ENCODE data around the gene KDM4E.
"Not testable (repeated sequence)": the region's sequence is repeated elsewhere in the genome, so short reads cannot be mapped to it uniquely, and the experiment has no call there.

Gene KDM4E

DNA sequence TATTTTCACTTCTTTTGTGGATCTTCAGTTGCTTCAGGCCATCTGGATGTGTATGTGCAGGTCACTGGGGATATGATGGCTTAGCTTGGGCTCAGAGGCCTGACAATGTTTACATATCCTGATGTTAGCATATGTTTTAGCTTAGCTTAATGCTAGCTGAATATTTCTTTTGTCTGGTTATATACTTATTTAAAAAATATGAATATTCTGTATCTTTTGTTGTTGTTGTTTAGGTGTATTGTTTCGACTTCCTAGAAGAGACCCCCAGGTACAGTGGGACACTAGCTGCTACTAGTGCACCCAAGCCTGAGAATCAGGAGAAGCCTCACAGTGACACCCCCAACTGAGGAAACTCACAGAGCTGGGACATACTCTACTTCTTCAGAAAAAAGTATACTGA lies at the start of gene KDM4E:
TSS of gene KDM4E (plus strand) at position 301 of the 400 bp plus-strand sequence. CDS start 300 bp downstream, outside the sequence.
- no peak for DNase-seq (ENCODE audit: low read depth in 1 of 2, low spot score in 1 of 2)

DNA sequence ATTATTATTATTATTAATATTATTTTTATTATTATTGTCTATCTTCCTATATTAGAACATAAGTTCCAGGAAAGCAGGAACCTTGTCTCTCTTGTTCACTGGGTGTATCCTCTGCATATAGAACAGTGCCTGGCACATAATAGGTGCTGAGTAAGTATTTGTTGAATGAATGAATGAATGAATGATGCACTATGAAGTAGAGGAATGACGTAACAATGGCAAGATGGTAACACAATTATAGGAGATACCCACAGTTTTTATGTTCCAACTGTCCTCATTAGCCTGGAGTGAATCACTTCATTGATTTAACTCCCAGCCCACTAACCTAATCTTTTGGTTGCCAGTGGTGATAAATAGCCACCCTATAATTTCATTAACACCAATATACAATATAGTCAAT lies 49.5 kb upstream of the KDM4E start:
- DNase-seq (ENCODE audit: low read depth in 1 of 2, low spot score in 1 of 2) = no peak

DNA sequence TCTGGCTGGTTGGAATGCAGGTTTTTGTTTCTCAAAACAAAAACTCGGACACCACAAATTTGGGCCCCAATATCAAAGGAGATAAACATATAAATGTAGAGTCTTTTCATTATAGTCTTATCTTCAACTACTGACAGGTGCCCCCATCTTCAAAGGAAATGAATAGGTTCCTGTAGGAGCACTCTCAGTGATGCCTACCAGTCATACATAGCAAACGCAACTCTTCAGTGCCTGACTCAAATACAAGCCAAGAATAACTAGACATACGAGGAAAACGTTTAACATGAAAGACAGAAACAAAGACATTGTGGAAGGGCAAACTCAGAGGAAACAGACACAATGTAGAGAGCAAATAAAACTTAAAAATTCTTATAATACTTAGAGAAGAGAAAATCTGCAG lies 37.7 kb upstream of the KDM4E start:
- DNase-seq (ENCODE audit: low read depth in 1 of 2, low spot score in 1 of 2) = no peak

DNA sequence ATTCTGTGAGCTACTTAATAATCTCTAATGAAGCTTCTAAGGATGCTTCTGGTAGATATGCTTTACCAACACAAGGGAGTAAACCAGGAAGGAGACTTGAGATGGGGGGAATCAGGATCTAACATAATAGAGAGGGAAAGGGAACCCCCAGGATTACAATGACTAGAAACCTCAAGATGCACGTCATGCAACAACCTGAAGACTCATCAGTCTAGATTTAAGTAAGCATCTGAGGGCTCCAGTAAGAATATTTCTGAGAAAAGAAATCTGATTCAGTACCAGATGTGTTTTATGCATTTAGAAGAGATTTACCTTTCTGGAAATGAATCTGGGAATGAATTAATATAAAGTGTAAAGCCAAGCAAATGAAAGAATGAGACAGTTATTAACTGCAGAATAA lies 36.3 kb upstream of the KDM4E start:
- no peak for DNase-seq (ENCODE audit: low read depth in 1 of 2, low spot score in 1 of 2)

DNA sequence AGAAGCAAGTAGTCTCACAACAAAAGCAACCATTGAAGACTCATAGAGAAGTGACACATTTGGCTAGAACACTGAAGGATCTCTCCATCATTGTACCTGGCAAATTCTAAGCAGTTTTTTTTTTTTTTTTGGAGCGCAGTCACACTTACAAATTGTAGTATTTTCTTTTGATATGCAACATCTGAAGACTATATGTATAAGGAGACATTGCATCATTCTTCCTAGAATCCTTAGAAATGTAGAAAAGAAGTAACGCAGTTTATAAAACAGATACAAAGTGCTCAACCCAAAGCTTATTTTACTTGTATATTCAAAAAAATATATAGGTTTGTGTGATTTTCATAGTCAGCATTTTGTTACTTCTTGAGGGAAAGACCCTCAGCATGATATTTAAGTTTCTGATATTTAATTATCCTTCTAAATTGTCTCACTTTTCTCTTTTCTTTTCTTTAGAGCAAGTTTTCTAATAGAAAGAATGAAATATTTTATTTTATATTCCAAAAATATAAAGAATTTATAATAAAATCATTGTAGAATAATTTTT lies 31.6 kb upstream of the KDM4E start:
- DNase-seq (ENCODE audit: low read depth in 1 of 2, low spot score in 1 of 2) = no peak

DNA sequence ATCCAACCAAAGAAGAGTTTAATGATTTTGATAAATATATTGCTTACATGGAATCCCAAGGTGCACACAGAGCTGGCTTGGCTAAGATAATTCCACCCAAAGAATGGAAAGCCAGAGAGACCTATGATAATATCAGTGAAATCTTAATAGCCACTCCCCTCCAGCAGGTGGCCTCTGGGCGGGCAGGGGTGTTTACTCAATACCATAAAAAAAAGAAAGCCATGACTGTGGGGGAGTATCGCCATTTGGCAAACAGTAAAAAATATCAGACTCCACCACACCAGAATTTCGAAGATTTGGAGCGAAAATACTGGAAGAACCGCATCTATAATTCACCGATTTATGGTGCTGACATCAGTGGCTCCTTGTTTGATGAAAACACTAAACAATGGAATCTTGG lies 27.6 kb upstream of the KDM4E start:
- no peak for DNase-seq (ENCODE audit: low read depth in 1 of 2, low spot score in 1 of 2)

DNA sequence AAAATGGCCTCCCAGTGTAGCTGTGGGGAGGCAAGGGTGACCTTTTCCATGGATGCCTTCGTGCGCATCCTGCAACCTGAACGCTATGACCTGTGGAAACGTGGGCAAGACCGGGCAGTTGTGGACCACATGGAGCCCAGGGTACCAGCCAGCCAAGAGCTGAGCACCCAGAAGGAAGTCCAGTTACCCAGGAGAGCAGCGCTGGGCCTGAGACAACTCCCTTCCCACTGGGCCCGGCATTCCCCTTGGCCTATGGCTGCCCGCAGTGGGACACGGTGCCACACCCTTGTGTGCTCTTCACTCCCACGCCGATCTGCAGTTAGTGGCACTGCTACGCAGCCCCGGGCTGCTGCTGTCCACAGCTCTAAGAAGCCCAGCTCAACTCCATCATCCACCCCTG lies 26.8 kb upstream of the KDM4E start:
- DNase-seq (ENCODE audit: low read depth in 1 of 2, low spot score in 1 of 2) = no peak

DNA sequence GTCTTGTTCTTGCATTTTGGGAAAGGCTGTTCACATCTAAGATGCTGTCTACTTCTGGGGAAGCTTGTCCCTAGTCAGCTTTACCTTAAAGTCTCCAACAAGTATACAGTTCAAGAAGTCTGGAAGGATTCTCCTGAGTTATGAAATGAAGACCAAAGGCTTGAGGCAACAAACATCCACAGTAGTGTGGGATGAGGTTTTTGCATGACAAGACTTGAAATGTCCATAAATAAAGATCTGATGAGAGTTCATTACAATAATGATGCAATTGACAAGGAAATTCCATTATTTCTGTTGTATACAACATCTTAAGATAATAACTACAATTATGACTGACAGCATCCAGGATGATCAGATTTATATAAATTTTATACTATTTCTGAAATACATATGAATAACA lies 21.3 kb upstream of the KDM4E start:
- DNase-seq (ENCODE audit: low read depth in 1 of 2, low spot score in 1 of 2) = no peak

DNA sequence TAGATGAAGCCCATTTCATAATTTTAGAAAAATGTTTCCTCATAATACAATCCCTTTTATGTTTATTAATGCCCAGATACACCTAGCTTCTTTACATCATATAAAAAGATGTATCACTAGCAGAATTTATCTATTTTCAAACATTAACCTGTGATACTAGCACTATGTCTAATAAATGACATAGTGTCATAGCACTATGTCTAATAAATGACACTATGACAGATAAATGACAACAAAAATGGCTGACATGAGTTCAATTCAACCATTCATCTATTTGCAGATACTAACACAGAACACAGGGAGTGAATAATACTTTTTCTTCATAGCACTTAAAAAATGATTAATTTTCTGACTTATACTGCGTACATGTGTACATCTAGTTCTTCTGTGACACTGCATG lies 19.4 kb upstream of the KDM4E start:
- no peak for DNase-seq (ENCODE audit: low read depth in 1 of 2, low spot score in 1 of 2)

DNA sequence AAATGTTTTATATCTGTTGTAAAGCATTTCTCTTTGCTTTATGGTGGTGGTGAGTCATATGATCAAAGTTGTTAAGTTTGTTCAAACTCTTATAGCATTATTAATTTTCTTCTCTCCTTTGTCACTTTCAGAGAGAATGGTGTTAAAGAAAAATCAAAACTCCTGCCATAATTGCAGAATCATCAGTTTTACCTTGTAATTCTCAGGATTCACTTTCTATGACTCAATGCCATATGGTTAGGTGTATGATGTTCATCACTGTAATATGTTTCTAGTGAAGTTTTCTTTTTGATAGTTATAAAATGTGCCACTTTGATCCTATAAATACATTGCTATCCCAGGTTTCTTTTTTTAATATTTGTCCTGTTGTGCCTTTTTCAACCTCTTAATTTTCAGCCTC lies 13.7 kb upstream of the KDM4E start:
- DNase-seq (ENCODE audit: low read depth in 1 of 2, low spot score in 1 of 2) = no peak

DNA sequence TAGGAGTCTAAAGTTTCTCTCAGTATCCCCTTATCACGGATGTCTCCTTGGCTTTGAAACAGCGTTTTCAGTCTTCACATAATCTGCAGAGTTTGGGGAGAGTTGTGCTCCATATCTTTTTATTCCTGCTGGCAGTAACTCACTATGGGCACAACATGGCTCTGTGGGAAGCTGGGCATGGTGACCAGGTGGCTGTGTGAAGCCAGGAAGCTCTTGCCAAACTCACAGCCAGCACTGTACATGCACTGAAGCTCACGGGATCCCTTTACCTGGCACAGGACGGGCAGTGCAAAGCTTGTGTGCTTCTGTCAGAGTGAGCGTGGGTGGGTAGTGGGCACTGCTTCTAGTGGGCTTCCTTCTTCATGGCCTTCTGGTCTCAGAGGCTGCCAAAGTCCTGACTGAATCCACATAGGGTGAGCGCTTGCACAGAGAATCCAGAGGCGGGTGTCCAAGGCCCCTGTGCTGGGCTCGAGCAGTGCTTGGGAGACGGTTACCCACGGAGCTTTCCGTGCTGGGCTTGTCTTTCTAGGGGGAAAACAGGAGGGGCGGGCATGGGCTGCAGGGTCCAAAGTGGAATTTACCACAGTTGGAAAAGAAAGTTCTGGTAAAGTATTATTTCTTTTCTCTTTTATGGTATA lies 10.8 kb upstream of the KDM4E start:
- no peak for DNase-seq (ENCODE audit: low read depth in 1 of 2, low spot score in 1 of 2)

DNA sequence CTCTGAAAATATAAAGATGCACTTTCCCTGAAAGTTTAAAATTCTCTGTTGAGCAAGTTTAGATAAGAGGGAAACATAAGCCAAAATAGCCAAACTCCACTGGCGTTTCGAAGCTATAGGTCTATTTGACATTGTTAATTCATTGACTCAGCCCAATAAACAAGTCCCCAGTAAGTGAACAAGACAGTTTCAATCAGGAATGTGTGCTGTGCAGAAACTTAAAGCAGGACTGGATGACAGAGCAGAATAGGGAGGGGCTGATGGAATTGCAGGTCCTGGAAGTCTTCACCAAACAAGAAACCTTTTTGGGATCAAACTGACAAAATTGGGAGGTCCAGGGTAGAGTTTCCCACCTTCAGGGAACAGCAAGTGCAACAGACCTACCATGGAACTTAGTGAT lies 8.9 kb upstream of the KDM4E start:
- DNase-seq (ENCODE audit: low read depth in 1 of 2, low spot score in 1 of 2) = no peak

DNA sequence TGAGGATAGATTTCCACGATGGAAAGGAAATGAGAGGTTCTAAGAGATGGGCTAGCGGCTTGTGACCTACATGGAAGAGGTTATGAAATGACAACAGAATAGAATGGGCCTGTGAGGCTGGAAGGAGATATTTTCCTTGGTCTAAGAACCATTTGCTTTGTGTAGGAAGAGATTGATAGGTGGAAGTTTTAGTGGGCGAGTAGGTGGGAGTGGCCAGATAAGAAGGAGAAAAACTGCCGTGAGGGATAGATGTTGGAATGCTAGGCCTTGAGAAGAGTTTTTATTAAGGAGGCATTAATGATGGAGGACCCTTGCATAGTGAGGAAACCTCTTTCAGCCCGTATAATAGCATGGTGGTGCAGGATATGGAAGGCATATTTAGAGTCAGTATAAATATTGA lies 3.6 kb upstream of the KDM4E start:
- DNase-seq (ENCODE audit: low read depth in 1 of 2, low spot score in 1 of 2) = not testable (repeated sequence)

DNA sequence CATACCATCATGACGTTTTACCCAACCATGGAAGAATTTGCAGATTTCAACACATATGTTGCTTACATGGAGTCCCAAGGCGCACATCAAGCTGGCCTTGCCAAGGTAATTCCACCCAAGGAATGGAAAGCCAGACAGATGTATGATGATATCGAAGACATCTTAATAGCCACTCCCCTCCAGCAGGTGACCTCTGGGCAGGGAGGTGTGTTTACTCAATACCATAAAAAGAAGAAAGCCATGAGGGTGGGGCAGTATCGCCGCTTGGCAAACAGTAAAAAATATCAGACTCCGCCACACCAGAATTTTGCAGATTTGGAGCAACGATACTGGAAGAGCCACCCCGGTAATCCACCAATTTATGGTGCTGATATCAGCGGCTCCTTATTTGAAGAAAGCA lies 536 bp downstream of the KDM4E start:
- DNase-seq (ENCODE audit: low read depth in 1 of 2, low spot score in 1 of 2) = not testable (repeated sequence)

DNA sequence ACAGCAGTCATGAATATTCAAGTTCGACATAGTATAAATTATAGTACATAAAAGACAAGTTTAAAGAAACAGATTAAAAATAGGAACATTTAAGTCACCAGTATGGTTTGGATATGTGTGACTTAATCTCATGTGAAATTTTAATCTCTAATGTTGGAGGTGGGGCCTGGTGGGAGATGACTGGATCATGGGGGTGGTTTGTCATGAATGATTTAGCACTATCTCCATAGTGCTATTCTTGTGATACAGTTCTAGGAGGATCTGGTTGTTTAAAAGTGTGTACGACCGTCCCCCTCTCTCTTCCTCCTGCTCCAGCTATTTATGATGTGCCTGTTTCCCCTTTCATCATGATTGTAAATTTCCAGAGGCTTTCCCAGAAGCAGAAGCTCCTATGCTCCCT lies 3.3 kb downstream of the KDM4E start:
- no peak for DNase-seq (ENCODE audit: low read depth in 1 of 2, low spot score in 1 of 2)

DNA sequence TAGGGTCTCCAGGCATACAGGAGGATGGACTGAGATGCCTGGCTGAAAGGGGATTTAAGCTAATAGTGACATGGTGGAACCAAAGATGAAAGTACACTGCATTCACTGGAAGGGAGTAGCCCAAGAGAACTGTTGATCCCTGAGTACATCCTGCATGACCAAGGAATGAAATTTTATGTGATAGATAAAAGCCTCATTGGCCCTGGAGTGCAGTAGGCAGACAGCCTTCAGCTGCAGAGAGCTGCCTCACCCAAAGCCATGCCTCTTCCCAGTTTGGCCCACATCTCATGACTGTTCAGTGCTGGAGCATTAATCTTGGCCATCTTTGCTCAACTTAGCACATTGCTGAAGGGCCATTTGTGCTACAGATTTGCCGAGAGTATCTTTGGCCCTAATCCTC lies 8.0 kb downstream of the KDM4E start:
- DNase-seq (ENCODE audit: low read depth in 1 of 2, low spot score in 1 of 2) = no peak

DNA sequence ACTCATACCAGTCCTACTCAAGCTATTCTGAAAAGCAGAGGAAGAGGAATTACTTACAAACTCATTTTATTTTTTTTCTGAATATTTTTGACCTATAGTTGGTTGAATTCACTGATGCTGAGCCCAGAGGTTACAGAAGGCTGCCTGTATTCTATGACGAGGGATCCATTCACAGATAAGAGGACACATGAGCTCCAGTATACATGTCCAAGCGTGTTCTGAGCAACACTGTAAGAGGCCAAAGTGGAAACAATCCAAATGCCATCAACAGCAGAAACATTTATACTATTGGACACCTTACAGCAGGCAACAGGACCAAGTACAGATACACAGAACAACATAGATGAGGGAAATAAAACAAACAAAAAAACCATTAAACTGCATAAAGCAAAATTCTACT lies 10.3 kb downstream of the KDM4E start:
- no peak for DNase-seq (ENCODE audit: low read depth in 1 of 2, low spot score in 1 of 2)

DNA sequence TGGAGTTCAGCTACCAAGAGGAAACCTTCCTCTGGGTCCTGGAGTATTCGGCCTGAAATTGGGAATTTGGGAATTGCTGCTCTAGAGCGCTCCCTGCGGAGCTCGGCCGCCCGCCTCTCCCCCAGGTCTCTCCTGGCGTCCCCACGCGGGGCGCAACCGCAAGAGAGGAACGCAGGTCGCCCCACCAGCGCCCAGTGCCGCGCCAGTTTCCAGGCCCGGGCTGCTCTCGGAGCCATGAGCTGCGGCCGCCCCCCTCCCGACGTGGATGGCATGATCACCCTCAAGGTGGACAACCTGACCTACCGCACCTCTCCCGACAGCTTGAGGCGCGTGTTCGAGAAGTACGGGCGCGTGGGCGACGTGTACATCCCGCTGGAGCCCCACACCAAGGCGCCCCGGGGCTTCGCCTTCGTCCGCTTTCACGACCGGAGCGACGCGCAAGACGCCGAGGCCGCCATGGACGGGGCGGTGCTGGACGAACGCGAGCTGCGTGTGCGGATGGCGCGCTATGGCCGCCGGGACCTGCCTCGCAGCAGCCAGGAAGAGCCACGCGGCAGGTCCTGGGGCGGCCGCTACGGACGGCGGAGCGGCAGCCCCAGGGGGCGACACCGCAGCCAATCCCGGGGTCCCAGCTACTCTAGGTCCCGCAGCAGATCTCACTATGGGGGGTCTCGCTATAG lies 12.4 kb downstream of the KDM4E start:
- not testable (repeated sequence) for DNase-seq (ENCODE audit: low read depth in 1 of 2, low spot score in 1 of 2)

DNA sequence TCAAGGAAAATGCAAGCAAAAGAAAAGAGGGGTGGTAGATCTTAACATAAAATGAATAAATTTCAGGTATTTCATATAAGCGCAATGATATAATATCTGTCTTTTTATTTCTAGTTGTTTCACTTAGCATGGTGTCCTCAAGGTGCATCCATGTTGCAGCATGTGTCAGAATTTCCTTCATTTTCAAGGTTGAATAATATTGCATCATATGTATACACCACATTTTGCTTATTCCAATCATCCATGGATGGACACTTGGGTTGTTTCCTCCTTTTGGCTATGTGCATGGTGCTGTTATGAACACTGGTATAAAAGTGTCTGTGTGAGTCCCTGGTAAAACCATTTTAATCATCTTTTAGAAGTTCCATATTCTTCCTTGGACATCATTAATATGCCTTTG lies 17.2 kb downstream of the KDM4E start:
- no peak for DNase-seq (ENCODE audit: low read depth in 1 of 2, low spot score in 1 of 2)

DNA sequence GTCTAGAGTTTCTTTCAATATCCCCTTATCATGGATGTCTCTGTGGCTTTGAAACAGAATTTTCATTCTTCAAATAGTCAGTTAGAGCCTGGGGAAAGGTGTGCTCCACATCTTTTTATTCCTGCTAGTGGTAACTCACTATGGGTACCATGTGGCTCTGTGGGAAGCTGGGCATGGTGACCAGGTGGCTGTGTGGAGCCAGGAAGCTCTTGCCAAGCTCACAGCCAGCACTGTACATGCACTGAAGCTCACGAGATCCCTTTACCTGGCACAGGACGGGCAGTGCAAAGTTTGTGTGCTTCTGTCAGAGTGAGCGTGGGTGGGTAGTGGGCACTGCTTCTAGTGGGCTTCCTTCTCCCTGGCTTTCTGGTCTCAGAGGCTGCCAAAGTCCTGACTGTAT lies 17.8 kb downstream of the KDM4E start:
- no peak for DNase-seq (ENCODE audit: low read depth in 1 of 2, low spot score in 1 of 2)

DNA sequence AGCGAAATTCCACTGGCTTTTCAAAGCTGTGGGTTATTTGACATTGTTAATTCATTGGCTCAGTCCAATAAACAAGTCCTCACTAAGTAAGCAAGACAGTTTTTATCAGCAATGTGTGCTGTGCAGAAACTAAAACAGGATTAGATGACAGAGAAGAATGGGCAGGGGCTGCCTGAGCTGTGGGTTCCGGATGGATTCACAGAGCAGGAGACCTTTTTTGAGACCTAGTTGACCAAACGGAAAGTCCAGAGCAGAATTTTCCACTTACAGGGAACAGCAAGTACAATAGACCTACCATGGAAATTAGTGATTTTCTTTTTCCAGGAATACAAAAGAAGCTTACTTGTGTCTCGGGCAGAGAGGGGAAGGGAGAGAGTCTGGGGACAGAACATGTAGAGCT lies 19.0 kb downstream of the KDM4E start:
- DNase-seq (ENCODE audit: low read depth in 1 of 2, low spot score in 1 of 2) = no peak

DNA sequence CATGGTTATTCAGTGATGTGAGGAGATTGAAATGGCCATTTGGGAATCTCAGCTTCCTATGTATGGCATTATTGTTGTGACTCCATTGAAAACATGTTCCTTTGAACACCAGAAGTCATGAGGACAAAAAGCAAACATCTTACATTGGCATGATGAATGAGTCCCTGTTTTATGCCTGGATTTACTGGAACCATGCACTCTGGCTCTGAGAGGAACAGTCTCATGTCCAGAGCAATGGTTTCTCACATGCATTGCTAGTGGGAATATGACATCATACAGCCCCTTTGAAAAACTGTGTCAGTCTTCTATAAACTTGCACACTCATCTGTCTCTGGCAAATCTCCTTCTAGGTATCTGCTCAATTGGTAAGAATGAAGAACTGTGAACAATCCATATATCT lies 20.8 kb downstream of the KDM4E start:
- no peak for DNase-seq (ENCODE audit: low read depth in 1 of 2, low spot score in 1 of 2)

DNA sequence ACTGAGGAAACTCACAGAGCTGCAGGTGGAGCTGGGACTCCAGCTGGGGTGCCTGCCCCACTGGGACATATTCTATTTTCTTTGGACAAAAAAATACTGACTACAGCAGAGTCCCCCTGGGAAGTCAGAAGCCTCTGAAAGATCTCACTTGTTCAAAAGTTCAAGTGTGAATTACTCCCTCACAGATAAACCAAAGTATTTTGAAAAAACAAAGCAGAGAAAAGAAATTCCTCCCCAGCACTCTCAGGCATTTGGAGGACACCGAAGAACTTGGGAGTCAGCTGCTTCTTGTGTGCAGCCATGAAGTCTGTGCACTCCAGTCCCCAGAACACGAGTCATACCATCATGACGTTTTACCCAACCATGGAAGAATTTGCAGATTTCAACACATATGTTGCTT lies 24.1 kb downstream of the KDM4E start, which contains the start of gene KDM4F:
TSS of gene KDM4F (plus strand) at position 301 of the 400 bp plus-strand sequence.
- not testable (repeated sequence) for DNase-seq (ENCODE audit: low read depth in 1 of 2, low spot score in 1 of 2)
